ENCODE measurements around the gene SHOX.
"Not testable (repeated sequence)": the region's sequence is repeated elsewhere in the genome, so short reads cannot be mapped to it uniquely, and the experiment has no call there.

Gene SHOX

DNA sequence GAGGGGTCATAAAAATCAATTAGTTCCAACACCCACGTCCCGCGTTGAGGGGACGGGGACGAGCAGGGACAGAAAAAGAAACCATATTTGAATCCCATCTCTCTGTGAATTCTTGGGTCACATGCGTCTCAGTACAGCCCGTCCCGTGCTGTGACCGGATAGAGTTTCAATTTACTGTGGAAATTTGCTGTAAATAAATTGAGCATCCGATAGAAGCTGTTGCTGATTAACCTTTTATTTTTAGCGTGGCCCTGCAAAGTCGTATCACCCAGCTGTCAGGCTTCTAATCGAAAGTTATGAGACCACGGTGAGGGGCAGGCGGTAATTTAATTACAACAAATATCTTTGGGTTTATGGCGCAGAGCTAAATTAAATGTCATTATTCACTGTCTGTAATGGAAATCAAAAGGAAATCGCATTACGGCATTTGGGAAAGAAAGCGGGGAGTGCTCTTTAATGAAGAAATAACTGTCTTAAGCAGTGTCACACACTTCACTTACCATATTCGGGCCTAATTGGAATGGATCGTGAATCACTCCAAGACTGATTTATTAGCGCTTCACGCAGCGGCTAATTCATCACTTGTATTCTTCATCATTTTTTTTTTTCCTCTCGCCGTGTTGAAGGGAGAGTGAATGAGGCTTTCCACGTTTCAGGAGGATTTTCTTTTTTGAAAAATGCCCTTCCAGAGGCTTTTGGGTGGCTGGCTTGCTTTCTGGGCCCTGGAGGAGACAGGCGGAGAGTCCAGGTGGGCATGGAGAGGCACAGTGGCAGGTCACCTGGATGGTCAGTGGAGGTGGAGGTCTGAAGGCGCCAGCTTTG is 7.3 kb downstream of the SHOX start:
- DNase-seq (ENCODE audit: low spot score) = no peak

- no peak for DNase-seq (ENCODE audit: low spot score)
Observed at GRCh38 chrX:638482-639131, 8.0 kb downstream of the SHOX start.

- DNase-seq (ENCODE audit: low spot score) = no peak
Observed at GRCh38 chrX:639151-639550, 8.6 kb downstream of the SHOX start.

GRCh38 chrX:640641-641040 is 10.1 kb downstream of the SHOX start:
- no peak for DNase-seq (ENCODE audit: low spot score)

DNA sequence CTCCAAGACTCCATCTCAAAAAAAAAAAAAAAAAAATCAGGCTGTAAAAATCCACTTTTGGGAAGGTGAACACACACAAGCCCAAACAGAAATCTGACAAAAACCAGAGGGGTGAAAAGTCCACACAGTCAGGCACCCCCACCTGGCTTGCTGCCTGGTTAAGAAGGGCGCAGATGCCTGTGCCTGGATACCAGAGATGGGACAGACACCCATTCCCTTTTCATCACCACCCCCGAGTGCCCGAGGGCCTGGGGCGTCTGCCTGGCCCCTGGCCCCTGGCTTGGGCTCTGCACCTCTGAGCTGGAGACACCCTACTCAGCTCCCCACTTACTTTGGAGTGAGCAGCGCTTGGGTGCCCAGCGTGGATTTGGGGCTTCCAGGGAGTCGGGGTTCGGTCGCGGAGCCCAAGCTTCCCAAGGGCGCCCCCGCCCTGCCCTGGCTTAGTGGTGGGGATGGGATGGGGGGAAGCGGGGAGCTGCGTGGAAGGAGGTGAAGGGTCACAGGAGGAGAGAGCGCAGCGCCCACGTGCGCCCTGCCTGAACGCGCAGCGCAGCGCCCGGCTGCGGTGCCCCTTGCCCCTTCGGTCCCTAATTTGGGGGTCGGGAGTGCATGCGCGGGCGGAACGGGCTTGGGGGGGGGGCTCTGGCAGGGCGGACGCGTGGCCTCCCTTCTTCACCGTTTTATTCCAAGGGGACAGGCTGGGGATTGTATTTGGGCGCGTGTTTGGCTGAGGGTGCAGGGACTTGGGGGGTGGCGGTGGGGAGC is 11.3 kb downstream of the SHOX start:
- DNase-seq (ENCODE audit: low spot score) = no peak

DNA sequence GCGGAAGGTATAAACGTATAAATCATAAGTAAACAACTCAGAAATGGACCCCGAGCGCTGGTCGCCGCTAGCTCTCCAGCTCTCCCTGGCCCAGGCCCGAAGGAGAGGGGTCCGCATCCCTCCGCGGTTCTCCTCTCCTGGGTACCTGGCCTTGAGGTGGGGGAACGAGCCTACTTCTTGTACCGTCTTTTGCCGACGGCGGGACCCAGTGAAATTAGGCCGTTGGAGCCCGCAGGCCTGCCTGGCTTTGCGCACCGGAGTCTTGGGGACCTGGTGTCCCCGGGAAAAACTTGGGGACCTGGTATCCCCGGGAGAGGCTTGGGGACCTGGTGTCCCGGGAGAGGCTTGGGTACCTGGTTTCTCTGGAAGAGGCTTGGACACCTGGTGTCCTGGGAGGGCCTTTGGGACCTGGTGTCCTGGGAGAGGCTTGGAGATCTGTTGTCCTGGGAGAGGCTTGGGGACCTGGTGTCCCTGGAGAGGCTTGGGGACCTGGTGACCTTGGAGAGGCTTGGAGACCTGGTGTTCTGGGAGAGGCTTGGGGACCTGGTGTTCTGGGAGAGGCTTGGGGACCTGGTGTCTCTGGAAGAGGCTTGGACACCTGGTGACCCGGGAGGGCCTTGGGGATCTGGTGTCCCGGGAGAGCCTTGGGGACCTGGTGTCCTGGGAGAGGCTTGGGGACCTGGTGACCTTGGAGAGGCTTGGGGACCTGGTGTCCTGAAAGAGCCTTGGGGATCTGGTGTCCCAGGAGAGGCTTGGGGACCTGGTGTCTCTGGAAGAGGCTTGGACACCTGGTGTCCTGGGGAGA is 12.0 kb downstream of the SHOX start:
- DNase-seq (ENCODE audit: low spot score) = no peak

DNA sequence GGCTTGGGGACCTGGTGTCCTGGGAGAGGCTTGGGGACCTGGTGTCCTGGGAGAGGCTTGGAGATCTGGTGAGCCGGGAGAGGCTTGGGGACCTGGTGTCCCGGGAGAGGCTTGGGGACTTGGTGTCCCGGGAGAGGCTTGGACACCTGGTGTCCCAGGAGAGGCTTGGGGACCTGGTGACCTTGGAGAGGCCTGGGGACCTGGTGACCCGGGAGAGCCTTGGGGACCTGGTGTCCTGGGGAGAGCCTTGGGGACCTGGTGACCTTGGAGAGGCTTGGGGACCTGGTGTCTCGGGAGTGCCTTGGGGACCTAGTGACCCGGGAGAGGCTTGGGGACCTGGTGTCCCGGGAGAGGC is 12.6 kb downstream of the SHOX start:
- no peak for DNase-seq (ENCODE audit: low spot score)

DNA sequence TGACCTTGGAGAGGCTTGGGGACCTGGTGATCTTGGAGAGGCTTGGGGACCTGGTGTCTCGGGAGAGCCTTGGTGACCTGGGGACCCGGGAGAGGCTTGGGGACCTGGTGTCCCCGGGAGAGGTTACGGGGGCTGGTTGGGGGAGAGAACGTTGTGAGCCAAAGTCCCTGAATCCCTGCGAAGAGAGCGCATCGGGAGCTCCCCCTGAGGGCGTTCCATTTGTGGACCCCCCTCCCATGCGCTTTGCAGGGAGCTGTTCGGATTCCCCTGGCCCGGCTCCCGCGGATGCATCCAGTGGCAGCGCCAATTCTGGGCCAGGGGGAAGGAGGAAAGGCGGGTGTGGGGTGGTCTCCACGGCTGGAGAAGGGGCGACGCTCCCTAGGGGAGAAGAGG is 13.3 kb downstream of the SHOX start:
- no peak for DNase-seq (ENCODE audit: low spot score)

- no peak for DNase-seq (ENCODE audit: low spot score)
Observed at GRCh38 chrX:644304-645281, 14.0 kb downstream of the SHOX start.

- DNase-seq (ENCODE audit: low spot score) = no peak
Observed at GRCh38 chrX:646228-646495, 15.6 kb downstream of the SHOX start.

DNA sequence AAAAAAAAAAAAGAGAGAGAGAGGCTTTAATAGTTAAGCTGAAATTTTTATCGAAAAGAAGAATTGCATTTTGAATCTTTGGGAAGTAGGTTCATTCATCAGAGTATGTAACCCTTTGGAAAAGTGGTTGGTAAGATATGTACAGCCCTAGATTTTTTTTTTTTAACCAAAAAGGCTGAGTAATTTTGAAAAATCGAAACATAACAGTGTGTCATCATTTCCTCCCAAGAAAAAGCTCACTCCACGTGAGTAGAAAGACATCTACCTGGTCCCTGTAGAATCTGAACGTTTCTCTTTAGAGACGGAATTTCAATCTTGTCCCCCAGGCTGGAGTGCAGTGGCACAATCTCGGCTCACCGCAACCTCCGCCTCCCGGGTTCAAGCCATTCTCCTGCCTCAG is 16.2 kb downstream of the SHOX start:
- no peak for DNase-seq (ENCODE audit: low spot score)

GRCh38 chrX:649166-649565 is 18.6 kb downstream of the SHOX start:
- no peak for DNase-seq (ENCODE audit: low spot score)

- no peak for DNase-seq (ENCODE audit: low spot score)
Observed at GRCh38 chrX:650324-650723, 19.7 kb downstream of the SHOX start.

GRCh38 chrX:650811-651210 is 20.2 kb downstream of the SHOX start:
- DNase-seq (ENCODE audit: low spot score) = no peak

GRCh38 chrX:651922-652321 is 21.3 kb downstream of the SHOX start:
- not testable (repeated sequence) for DNase-seq (ENCODE audit: low spot score)

- DNase-seq (ENCODE audit: low spot score) = no peak
Observed at GRCh38 chrX:652341-652741, 21.8 kb downstream of the SHOX start.

DNA sequence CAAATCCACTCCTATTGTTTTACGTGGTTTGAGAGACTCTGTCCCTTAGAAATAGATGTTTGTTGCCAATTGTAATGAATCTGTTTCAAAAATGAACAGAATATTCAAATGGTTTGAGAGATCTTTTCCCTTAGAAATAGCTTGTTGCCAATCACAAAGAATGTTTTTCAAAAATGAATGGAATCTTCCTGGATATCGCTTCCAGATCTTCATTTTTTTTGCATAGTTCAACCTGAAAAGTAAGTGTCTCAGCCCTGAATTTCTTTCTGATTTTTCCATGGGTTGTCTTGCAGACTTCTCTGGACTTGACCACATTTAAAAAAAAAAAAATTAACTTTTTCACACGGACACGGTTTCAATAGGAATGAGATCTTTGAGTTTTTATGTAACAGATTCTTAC is 22.7 kb downstream of the SHOX start:
- no peak for DNase-seq (ENCODE audit: low spot score)

- no peak for DNase-seq (ENCODE audit: low spot score)
Observed at GRCh38 chrX:661154-661553, 30.6 kb downstream of the SHOX start.

DNA sequence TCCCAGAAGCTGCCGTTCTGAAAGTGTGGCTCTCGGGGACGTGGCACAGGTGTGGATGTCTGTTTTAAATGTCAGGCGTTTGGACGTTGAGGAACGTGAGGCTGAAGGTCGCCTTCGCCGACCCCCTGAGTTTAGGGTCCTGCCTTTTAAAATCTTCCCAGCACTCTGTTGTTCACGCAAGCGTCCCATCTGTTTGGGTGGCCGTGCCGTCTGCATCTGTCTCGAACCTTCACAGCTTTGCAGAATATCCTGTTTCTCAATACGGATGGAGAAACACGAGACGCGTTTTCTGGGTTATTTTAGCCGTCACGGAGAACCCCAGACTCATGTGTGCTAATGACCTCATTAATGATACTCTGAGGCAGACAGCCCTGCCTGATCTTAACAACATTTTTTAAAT is 31.5 kb downstream of the SHOX start:
- no peak for DNase-seq (ENCODE audit: low spot score)

DNA sequence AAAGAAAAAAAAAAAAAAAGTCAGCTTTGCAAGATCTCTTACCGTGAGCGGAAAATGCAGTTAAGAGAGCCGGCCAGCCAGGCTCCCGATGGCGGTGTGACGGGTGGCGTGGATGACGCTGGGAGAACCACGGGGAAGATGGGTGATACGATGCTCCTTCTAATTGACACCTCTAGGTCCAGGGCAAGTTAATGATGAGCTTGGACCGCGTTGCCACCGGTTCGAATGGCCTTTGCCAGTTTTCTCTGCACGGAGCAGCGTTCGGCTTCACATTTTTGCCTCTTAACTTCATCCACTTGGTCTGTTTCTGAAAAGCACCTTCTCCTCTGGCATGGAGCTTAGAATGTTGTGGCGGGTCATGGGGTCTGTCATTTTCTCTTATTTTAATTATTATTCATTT is 33.2 kb downstream of the SHOX start:
- no peak for DNase-seq (ENCODE audit: low spot score)
